Brain pericyte (primary cell): ENCODE data around the gene PPP1R26.
"Not testable (repeated sequence)": the region's sequence is repeated elsewhere in the genome, so short reads cannot be mapped to it uniquely, and the experiment has no call there.

Experiments used
- DNase-seq: peaks from one replicate; pipeline ENCODE4 v3.0.0-alpha.2; 2012; ENCODE audit warnings: low read depth, low spot score

PPP1R26 gene

DNA sequence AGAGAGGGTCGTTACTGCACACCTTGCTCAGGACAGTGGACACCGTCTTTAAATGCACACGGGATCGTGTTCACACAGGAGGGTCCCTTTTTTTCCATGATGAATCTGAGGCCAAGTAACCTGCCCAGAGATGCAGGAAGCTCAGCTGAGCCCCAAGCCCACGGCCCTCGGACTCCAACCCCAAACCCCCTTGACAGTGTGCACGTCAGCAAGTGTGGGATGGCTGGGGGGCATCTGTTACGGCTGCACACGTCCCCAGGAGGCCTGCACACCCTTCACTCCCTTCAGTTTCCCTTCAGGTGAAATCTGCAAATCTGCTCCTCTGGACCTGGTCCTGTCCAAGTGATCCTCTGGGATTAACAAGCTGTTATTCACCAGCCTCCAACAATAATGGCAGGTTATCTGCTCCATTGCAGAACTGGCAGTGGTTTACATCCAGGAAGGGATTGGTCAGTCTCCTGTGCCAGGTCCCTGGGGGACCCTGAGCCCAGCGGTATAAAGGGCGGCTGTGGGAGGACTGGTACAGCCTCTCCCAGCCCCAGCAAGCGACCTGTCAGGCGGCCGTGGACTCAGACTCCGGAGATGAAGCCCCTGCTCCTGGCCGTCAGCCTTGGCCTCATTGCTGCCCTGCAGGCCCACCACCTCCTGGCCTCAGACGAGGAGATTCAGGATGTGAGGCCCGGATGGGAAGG is 41.5 kb downstream of the PPP1R26 start, which contains the start of gene LCN1:
Gene LCN1, plus strand, starts transcription at position 525 of the 692 bp plus-strand sequence. Its CDS starts 58 bp downstream, at position 583.
- no peak for DNase-seq

GRCh38 chr9:135521608-135522095 is 42.1 kb downstream of the PPP1R26 start:
- no peak for DNase-seq

DNA sequence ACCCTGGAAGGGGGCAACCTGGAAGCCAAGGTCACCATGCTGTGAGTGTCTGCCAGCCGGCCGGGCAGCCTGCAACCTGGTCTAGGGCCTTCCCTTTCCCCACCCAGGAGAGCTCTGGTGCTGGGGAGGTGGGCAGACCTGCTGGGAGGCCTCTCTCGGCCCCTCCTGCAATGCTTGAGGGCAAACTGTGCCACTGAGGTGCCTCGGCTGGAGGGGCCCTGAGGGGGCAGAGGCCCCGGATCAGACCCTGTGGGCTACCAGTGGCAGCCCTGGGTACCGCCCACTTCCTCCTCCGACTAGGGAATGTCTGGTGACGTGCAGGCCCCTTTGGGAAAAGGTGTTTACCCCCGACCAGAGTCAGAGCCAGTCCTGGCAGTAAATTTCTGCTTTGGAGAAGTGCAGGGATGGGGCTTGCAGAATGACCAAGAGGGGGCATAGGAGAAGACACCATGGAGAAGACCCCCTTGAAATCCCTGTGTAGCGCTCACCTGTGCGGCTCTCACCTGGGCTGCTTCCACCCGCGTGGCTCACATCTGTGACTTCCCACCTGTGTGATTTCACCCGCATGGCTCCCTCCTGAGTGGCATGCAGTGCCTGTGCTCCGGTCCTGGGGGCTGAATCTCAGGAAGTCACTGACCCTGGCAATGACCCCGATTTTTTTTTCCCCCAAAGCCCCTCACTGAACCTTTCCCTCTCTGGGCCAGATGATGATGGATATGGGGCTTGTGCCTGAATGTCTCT is 42.7 kb downstream of the PPP1R26 start:
- no peak for DNase-seq

DNA sequence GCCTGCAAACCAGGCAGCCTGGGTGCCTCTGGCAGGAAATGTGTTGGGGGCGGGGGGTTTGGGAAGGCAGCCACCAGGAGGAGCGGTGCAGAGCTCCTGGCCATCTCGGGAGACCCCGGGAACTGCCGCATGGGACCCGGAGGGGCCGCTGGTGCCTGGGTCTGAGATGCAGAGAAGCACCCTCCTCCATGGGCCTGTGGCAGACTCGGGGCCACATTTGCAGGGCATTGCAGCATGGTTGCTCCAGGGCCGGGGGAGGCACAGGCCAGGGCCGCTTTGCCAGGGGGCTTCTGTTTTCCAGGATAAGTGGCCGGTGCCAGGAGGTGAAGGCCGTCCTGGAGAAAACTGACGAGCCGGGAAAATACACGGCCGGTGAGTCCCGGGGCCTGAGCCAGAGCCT is 43.3 kb downstream of the PPP1R26 start:
- DNase-seq, result no peak

GRCh38 chr9:135523521-135524129 is 44.0 kb downstream of the PPP1R26 start:
- DNase-seq, result no peak

DNA sequence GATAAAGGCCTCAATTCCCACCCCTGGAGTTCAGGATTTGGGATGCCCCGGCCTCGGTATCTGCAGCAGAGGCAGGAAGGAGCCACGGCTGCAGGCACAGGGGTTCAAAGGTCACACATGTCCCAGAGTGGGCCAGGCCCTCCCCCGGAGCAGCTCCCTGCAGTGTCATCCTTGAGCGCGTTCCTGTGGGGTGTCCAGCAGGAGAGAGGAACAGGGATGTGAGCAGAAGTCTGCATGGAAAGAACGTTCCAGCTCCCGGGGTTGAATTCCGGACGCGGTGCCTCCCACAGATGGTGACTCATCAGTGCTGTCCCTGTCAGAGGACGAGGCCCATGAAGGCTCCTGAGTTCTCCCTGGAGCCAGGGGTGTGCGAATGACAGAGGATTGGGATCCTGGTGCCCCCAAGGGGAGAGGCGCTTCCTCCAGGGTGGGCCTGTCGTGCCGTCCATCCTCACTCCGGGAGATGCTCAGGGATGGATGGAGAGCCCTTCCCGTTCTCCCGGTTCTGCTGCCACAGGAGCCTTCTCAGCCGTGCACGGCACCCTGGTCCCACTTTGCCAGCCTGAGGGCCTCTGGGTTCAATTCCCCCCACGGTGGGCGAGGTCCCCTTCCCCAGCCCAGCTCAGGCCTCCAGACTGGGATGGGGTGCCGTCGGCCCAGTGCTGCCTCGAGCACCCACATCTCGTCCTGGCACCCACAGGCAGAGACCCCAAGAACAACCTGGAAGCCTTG is 44.7 kb downstream of the PPP1R26 start:
- no peak for DNase-seq

DNA sequence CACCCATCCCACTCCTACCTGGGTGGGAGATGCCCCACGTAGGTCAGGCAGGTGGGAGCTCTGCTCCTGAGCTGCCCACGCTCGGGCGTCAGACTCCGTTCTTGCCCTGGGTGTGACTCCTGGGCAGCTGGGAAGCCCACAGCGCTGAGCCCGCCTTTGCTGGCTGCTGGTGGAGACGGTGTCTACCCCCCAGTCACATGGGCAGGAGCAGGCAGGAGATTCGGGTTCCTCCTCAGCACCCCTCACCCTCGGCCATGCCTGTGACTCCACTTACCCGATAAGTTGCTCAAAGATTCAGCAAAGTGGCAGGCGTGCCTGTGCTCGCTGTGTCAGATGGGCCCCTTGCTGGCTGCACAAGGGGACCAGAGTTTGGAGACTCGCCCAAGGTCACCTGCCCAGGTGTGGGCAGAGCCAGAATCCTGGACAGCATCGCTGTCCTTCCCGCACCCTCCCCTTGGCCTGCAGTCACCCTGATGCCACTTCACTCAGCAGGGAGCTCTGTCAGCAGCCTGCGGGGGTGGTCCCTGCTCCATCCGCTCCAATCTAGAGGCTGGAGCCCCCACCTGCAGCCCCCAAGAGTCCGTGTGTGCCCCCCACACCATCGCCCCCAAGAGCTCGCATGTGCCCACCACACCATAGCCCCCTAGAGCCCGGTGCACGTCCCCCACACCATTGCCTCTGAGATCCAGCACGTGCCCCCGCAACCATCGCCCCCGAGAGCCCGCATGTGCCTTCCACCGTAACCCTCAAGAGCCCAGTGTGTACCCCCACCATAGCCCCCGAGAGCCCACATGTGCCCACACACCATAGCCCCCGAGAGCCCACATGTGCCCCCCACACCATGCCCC is 45.9 kb downstream of the PPP1R26 start:
- DNase-seq, result no peak

DNA sequence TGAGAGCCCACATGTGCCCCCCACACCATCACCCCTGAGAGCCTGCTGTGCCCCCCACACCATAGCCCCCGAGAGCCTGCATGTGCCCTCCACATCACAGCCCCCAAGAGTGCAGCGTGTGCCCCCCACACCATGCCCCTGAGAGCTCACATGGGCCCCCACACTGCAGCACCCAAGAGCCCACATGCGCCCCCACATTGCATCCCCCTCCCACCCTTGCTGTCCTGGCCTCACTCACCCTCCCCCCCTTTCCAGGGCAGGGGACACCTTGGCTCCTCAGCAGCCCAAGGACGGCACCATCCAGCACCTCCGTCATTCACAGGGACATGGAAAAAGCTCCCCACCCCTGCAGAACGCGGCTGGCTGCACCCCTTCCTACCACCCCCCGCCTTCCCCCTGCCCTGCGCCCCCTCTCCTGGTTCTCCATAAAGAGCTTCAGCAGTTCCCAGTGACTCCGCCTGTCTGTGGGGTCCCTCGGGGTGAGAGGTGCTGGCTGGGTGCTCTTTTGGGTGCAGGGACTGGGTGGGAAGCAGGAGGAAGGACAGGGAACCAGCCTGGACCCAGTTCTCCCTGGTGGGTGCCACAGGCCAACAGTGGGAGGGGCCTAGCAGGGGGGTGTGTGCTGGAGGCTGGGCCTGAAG is 46.6 kb downstream of the PPP1R26 start:
- DNase-seq, result no peak

- no peak for DNase-seq
Observed at GRCh38 chr9:135526730-135527571, 47.4 kb downstream of the PPP1R26 start.

- not testable (repeated sequence) for DNase-seq
Observed at GRCh38 chr9:135528842-135529435, 49.4 kb downstream of the PPP1R26 start.

DNA sequence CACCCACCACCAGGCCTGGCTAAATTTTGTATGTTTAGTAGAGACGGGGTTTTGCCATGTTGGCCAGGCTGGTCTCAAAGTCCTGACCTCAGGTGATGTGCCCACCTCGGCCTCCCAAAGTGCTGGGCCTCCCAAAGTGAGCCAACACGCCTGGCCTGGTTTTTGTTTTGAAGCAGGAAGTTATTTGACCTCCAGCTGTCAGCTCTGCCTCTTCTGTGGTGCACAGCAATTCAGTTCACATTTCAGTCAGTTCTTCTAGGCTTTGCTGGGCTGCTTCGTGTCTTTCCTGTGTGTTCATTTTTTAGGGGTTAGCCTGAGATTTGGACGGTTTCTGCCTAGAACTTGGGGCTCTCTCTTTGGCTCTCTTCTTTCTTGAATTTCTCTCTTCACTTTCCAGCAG is 50.6 kb downstream of the PPP1R26 start:
- no peak for DNase-seq

GRCh38 chr9:135531096-135531495 is 51.5 kb downstream of the PPP1R26 start:
- no peak for DNase-seq

DNA sequence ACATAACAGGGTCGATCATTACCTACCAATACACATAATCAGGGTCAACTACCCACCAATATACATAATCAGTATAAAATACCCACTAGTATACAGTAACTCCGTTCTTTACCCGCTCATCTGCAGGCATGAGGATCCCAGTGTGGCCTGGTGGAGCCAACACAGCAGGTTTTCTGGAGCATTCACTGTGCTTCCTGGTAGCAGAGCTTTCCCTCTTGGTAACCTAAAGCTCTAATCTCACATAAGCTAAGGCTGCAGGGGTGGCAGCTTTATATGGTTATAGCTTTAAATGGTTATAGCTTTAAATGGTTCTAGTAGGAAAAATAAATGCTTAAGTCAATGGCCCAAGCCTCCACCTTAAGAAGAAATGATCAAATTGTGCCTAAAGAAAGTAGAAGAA is 53.5 kb downstream of the PPP1R26 start:
- DNase-seq, result no peak

- DNase-seq, result no peak
Observed at GRCh38 chr9:135533674-135534073, 54.1 kb downstream of the PPP1R26 start.

DNA sequence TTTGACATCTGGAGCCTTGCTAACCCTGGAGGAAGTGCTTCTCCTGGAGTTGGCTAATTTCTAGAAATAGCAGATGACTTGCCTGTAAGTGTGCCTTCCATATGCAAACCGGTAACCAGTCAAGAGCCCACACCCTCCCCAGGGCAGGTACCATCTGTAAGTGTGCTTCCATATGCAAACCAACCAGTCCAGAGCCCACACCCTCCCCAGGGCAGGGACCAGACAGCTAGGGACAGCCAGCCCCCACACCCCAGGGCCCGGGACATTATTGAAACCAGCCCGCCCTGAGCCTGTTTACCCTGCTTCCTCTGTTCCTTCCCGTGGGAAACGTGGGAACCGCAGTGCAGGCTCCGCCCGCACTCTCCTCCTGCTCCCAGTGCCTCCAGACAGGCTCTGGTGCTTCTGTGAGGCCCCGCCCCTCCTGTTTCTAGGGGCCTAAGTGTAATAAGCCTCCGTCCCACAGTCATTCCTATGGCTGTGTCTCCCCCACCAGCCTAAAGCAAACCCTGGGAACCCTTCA is 54.7 kb downstream of the PPP1R26 start:
- DNase-seq, result not testable (repeated sequence)

- not testable (repeated sequence) for DNase-seq
Observed at GRCh38 chr9:135534826-135535225, 55.2 kb downstream of the PPP1R26 start.

DNA sequence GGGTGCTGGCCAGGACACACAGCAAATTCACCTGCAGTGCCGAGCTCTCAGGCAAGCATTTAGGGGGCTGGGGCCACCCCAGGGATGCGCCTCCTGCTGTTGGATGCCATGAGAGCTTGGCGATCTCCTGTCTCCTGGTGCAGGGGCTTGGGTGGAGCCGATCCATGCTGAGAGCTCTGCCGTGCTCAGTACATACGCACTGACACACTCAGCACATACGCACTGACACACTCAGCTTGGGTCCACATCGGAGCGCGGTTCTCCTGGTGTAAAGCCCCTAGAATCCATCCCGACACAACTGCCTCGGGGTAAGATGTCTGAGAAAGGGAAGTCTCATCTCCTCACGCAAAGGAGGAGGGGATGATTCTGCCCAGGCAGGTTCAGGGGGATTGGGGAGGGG is 56.0 kb downstream of the PPP1R26 start:
- DNase-seq, result not testable (repeated sequence)

DNA sequence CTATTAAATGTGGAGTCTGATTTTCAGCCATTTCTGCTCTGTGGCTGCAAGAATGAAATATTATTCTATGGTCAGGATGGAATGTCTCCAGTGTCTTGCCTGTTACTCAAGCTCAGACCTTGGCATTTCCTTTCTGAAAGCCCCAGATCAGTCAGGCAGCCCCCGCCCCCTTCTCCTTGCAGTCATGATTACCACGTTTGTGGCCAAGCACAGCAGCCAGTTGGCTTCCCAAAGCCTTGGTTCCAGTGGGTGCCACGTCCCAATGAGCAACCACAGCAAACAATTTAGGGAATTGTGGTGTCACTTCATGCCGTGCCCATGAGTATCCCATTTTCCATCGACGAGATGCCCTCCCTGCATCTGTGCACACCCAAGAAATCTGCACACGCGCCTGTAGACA is 56.6 kb downstream of the PPP1R26 start:
- no peak for DNase-seq
